ENCODE results near the gene FLT4.
A peak's percentile ranks its signal among the peaks of the same experiment; 100 is the strongest.
"Not testable (repeated sequence)": the region's sequence is repeated elsewhere in the genome, so short reads cannot be mapped to it uniquely, and the experiment has no call there.

Gene FLT4

DNA sequence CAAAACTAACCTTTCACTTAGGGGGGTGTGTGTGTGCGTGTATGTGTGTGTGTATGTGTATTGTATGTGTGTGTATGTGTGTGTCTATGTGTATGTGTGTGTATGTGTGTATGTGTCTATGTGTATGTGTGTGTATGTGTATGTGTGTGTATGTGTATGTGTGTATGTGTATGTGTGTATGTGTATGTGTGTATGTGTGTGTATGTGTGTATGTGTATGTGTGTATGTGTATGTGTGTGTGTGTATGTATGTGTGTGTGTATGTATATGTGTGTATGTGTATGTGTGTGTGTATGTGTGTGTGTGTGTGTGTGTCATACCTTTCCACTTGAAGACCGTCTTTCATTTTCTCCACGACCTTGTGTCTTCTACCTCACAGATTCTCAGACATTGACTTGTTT, 20.8 kb upstream of the FLT4 start:
- DNase-seq (ENCODE audit: low spot score), result no peak

DNA sequence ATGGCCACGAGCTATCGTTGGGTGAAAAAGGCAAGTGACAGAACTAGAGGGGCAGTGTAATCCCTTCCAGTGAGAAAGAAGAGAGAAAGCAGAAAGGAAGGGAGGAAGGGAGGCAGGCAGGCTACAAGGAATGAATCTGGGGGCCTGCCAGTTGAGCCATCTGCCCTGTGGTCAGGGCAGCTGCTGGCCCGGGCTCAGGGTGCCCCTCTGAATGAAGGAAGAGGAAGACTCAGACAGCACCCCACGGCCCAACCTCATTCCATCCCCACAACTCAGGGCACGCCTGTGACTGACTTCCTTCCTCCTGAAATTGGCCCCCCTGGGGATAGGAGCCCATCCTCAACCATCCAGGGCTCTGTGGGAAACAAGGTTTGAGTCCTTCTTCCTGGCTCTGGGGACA, 20.3 kb upstream of the FLT4 start:
- DNase-seq (ENCODE audit: low spot score), result no peak

GRCh38 chr5:180668835-180669596, 19.6 kb upstream of the FLT4 start:
- no peak for DNase-seq (ENCODE audit: low spot score)

GRCh38 chr5:180666812-180667211, 17.4 kb upstream of the FLT4 start:
- DNase-seq (ENCODE audit: low spot score), result no peak

- no peak for DNase-seq (ENCODE audit: low spot score)
Observed at GRCh38 chr5:180665682-180666404, 16.4 kb upstream of the FLT4 start.

GRCh38 chr5:180658774-180659564, 9.6 kb upstream of the FLT4 start:
- DNase-seq (ENCODE audit: low spot score), result no peak

DNA sequence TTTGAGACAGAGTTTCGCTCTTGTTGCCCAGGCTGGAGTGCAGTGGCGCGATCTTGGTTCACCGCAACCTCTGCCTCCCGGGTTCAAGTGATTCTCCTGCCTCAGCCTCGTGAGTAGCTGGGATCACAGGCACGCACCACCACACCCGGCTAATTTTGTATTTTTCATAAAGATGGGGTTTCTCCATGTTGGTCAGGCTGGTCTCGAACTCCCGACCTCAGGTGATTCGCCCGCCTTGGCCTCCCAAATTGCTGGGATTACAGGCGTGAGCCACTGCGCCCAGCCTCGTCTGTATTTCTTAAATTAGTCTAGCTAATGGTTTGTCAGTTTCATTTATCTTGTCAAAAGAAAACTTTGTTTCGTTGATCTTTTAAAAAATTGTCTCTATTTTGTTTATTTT, 5.8 kb upstream of the FLT4 start:
- not testable (repeated sequence) for DNase-seq (ENCODE audit: low spot score)

DNA sequence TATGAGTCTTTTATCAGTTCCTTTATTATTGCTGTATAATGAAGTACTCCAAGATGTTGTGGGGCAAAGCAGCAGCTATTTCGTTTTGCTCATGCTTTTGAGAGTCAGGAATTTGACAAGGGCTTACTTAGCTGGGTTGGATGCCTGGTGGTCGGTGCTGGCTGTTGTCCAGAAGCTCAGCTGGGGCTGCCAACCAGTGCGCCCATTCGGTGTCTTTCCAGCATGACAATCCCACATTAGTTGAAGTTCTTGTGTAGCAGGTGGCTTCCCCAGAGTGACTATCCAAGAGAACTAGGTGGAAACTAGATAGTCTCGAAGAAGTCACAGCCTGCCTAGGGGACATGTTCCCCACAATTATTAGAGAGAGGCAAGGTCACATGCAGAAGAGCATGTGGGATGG, 3.4 kb upstream of the FLT4 start:
- no peak for DNase-seq (ENCODE audit: low spot score)

DNA sequence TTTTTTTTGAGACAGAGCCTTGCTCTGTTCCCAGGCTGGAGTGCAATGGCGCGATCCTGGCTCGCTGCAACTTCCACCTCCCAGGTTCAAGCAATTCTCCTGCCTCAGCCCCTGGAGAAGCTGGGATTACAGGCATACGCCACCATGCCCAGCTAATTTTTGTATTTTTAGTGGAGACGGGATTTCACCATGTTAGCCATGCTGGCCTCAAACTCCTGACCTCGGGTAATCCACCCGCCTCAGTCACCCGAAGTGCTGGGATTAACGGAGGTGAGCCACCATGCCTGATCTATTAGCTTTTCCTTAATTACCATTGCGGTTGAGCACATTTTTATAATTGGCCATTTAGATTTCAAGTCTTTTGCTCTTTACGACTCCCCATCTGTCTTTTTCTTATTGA, 2.9 kb upstream of the FLT4 start:
- no peak for DNase-seq (ENCODE audit: low spot score)

DNA sequence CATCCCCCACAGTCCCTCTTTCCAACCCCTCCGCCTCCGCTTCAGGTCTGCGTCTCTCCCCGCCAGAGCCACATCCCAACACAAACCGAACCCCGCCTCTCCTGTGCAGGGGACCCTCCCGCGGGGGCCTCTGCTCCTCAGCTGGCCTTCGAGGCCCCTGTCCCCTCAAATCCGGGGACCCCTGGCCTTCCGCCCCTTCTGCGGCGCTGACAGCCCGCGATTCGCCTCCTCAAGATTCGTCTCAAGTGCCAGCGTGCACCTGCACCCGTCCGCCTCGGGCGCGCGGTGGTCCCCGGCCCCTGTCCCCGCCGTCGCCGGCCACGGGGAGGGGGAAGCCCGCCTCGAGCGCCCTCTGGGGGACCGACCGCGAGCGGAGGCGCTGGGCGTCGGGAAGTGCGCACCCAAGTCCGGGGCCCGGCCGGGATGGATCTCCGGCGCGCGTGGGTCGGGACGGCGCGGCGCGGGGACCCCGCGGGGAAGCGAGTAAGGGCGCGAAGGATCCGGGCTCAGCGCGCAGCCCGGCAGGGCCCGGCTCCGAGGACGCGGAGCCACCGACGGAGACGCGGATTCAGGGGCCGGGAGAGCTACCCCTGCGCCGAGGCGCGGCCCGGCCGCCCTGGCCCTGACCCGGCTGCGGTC, 623 bp downstream of the FLT4 start:
- peak; percentile 65 for DNase-seq (ENCODE audit: low spot score)

- DNase-seq (ENCODE audit: low spot score), result no peak
Observed at GRCh38 chr5:180647941-180648500, 1.4 kb downstream of the FLT4 start.

GRCh38 chr5:180647465-180647864, 1.9 kb downstream of the FLT4 start:
- DNase-seq (ENCODE audit: low spot score), result no peak

- no peak for DNase-seq (ENCODE audit: low spot score)
Observed at GRCh38 chr5:180646963-180647305, 2.5 kb downstream of the FLT4 start.

DNA sequence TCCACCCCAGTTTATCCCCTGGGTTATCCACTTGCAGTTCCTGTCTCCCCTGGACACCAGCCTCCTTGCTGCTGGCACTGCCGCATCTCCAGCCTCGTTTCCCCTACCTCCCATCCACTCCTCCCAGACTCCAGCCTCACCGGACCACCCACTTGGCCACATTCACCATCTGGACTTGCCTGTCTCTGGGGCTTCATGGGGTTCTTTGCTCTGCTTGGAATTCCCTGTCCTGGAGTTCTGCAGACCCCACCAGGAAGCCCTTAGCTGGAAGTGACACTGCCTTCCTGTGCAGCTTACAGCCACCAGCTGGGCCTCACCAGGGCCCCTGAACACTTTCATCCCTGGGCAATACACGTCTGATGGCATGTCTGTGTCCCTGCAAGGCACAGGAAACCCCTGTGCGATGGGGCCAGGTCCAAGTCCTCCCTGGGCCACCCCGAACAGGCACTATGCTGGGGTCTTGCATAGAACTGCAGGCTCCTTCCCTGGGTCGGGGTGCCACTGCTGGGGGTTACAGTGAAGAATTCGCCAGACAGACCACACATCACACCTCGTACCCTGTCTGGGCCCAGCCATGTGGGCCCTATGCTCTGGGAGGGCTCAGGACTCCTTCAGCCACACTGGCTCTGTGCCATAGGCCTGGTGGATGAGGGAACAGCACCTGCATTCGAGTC, 3.0 kb downstream of the FLT4 start:
- no peak for DNase-seq (ENCODE audit: low spot score)

DNA sequence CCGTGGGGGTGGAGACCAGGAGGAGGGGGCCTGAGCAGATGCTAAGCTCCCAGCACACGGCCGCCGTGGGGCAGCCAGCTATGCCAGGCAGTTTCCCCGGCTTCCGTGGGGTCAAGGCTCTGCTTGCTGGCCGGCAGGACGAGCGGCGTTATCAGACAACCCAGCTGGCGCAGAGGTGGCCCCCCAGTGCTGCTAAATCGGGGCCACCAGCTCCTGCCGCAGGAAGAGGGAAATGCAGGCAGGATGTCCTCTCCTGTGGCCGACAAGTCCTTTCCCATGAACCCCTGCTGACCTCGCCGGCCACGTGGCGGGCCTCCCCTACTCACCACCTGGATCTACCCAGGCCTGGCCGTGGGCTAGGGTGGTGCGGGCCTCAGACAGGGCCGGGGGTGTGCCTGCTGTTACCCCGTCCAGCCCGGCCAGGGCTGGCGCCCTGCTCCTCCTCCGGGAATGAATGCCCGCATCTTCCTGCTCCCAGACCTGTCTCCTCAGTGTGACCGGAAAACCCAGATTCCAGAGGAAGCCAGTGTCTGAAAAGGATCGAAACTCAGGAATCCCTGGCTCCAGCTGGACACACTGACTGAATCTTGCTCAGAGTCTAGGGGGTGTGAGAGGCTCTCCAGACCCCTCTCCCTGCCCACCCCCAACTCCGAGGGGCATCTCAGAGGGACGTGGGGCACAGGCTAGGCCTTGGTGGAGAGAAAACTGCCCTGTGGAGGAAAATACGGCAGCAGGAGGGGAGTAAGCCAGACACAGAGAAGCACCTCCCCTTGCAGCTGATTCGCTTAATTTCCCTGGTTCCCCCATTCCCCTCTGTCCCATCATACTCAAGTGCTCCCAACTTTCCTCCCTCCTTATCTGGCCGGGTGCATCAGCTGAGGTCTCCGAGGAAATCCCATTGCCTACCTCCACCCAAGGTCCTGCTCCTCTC, 3.9 kb downstream of the FLT4 start:
- DNase-seq (ENCODE audit: low spot score), result no peak

DNA sequence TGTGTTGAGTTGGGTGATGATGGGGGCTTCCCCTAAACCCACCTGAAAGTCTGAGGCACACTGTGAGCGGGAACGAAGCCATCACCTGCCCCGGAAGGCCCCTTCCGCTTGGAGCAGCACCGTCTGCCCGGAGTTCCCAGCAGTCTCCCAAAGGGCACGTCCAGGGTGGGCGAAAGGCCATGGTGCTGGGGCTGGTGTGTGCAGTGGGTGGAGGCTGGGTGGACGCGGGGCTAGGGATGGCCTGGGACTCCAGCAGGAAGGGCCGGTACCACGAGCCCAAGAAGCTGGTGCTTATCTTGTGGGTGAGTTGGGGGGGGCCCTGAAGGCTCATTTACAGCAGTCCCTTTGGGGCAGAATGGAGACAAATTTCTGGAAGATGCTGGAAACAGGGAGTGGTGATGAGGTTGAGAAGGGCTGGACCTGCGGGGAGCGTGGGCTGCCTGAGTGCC, 4.6 kb downstream of the FLT4 start:
- no peak for DNase-seq (ENCODE audit: low spot score)

- no peak for DNase-seq (ENCODE audit: low spot score)
Observed at GRCh38 chr5:180644129-180644824, 5.1 kb downstream of the FLT4 start.

DNA sequence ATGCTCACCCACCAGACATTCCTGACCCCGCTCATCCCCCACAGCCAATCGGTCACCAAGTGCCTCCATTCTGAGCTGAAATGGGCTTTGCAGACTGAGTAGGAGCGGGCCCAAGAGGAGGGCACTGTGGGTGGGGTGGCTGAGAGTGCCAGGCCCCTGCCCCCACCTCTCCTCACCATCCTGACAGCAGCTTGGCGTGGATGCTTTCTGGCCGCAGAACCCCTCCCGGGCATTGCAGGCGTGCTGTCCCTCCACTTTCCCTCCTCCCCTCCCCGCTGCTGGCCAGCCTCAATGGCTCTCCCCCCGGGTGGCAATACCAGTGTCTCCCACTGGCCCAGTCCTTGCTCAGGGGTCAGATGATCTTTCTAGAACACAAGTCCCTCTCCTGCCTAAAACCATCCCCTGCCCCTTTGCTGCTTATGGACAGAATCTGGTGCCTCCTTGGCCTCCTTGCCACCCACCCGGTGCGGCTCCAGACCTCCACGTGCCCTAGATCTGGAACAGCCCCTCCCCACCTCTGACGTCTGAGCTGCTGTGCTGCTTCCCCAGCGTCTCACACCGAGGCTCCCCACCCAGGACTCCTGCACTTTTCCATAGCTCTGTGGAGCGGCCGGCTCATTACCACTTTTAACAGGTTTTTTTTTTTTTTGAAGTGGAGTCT, 6.1 kb downstream of the FLT4 start:
- DNase-seq (ENCODE audit: low spot score), result no peak

GRCh38 chr5:180642779-180643178, 6.6 kb downstream of the FLT4 start:
- DNase-seq (ENCODE audit: low spot score), result no peak
